HCT116 (cell line): Measurements from ENCODE around the gene TMEM141. TPM values are rescaled to one million over a fixed set of nuclear protein-coding genes. Genes with fewer than 3 reads are reported as not detected.

Experiments used
- ATAC-seq: fragments of 200-7000 bp; cut with Tn5 transposase; 2 replicates; pipeline ENCODE4 v1.9.1; 2020; ENCODE audit warnings: mild to moderate bottlenecking, moderate library complexity
- BruUV-seq: library from RNA; stranded (reverse); fragments of 400-500 nt; replicated peaks from 2 replicates; lab custom pipeline; 2021; lab: Mats Ljungman, UMichigan
- CTCF ChIA-PET: fragments of 300-600 bp; sonication (Branson Sonifier 250); formaldehyde crosslinking; loops from one replicate; lab custom pipeline; 2021; ENCODE audit warnings: antibody characterized with exemption; lab: Charles Lee
- POLR2A ChIA-PET: fragments of 300-600, 350-600 bp; sonication (Branson Sonifier 250); formaldehyde crosslinking; loops from one replicate; lab custom pipeline; 2021; ENCODE audit warnings: antibody characterized with exemption; lab: Charles Lee
- RAD21 ChIA-PET, 2 experiments: fragments of 300-600 bp; sonication (Branson Sonifier 250); formaldehyde crosslinking; loops; one replicate each; lab custom pipeline; 2023; ENCODE audit warnings: low total read pairs in 2 of 2; ENCODE audit not compliant: uncharacterized antibody in 2 of 2, unreplicated experiment in 2 of 2, low non-redundant PET in 1 of 2; lab: Charles Lee
- DNase-seq: peaks from one replicate; pipeline ENCODE4 v3.0.0-alpha.2; 2010; ENCODE audit warnings: low read depth, low spot score
- H2AFZ ChIP-seq: fragments of 200-600 bp; shearing (Covaris generic), sonication (generic); 2 replicates; pipeline ENCODE4 v1.6.1; 2017; ENCODE audit warnings: low read depth, mixed run types, mixed read lengths, antibody characterized with exemption, low read length; ENCODE audit not compliant: poor library complexity, severe bottlenecking
- H3K27ac ChIP-seq: 2 replicates; pipeline ENCODE4 v1.5.1; 2012; ENCODE audit warnings: low read depth, low read length
- H3K27me3 ChIP-seq: fragments of 200-600 bp; sonication (generic); 2 replicates; pipeline ENCODE4 v1.6.1; 2016; ENCODE audit warnings: mixed run types, low read length, mixed read lengths; ENCODE audit not compliant: insufficient read depth
- H3K36me3 ChIP-seq, 2 experiments: fragments of 200-500 bp in 1 of 2; fragments of 200-600 bp in 1 of 2; sonication (Bioruptor generic) in 1 of 2; sonication (generic) in 1 of 2; 2 replicates each; pipeline versions ENCODE4 v1.5.1 to v1.6.1; 2014 to 2016; ENCODE audit warnings: low read length in 2 of 2, inconsistent platforms in 1 of 2, mixed read lengths in 1 of 2, mixed run types in 1 of 2; ENCODE audit not compliant: insufficient read depth in 2 of 2, control insufficient read depth in 1 of 2
- H3K4me1 ChIP-seq, 2 experiments: fragments of 200-600 bp in 1 of 2; sonication (generic) in 1 of 2; 2 replicates each; pipeline versions ENCODE4 v1.5.1 to v1.6.1; 2012 to 2017; ENCODE audit warnings: low read length in 2 of 2, inconsistent platforms in 1 of 2, mild to moderate bottlenecking in 1 of 2, mixed read lengths in 1 of 2, mixed run types in 1 of 2, moderate library complexity in 1 of 2; ENCODE audit not compliant: insufficient read depth in 2 of 2, control insufficient read depth in 1 of 2
- H3K4me2 ChIP-seq: fragments of 200-600 bp; sonication (generic); 2 replicates; pipeline ENCODE4 v1.6.1; 2017; ENCODE audit warnings: mixed run types, low read length, mixed read lengths
- H3K4me3 ChIP-seq, 2 experiments: fragments of 200-600 bp in 1 of 2; sonication (generic) in 1 of 2; replicated peaks in 1 of 2; 2 replicates each; pipeline ENCODE4 v1.5.1; 2011 to 2016; ENCODE audit warnings: low read length in 2 of 2, control low read depth in 1 of 2, low read depth in 1 of 2, mild to moderate bottlenecking in 1 of 2, mixed read lengths in 1 of 2, mixed run types in 1 of 2
- H3K79me2 ChIP-seq: fragments of 200-600 bp; sonication (generic); 2 replicates; pipeline ENCODE4 v1.6.1; 2017; ENCODE audit warnings: mild to moderate bottlenecking, mixed run types, low read length, moderate library complexity, mixed read lengths; ENCODE audit not compliant: insufficient read depth
- H3K9ac ChIP-seq: fragments of 200-600 bp; sonication (generic); 2 replicates; pipeline ENCODE4 v1.6.1; 2016; ENCODE audit warnings: low read length, mixed read lengths
- H3K9me2 ChIP-seq: fragments of 200-600 bp; sonication (generic), shearing (Covaris generic); 2 replicates; pipeline ENCODE4 v1.6.1; 2017; ENCODE audit warnings: mixed run types, mild to moderate bottlenecking, moderate library complexity; ENCODE audit not compliant: insufficient read depth
- H3K9me3 ChIP-seq, 2 experiments: fragments of 200-500 bp in 1 of 2; fragments of 200-600 bp in 1 of 2; sonication (Bioruptor generic) in 1 of 2; sonication (generic) in 1 of 2; 2 replicates each; pipeline ENCODE4 v1.6.1; 2014 to 2017; ENCODE audit warnings: low read length in 2 of 2, mixed read lengths in 2 of 2, inconsistent platforms in 1 of 2, low read depth in 1 of 2, mild to moderate bottlenecking in 1 of 2, mixed run types in 1 of 2, moderate library complexity in 1 of 2; ENCODE audit not compliant: control insufficient read depth in 1 of 2, insufficient read depth in 1 of 2
- H4K20me1 ChIP-seq: fragments of 200-600 bp; sonication (generic), shearing (Covaris generic); 2 replicates; pipeline ENCODE4 v1.6.1; 2017; ENCODE audit warnings: mixed run types, mild to moderate bottlenecking, moderate library complexity; ENCODE audit not compliant: insufficient read depth
- MAX ChIP-seq: IDR thresholded peaks from 2 replicates; pipeline ENCODE4 v1.6.1; 2012
- SP1 ChIP-seq: IDR thresholded peaks from 2 replicates; pipeline ENCODE4 v1.6.1; 2012; ENCODE audit warnings: low read depth
- ZNF274 ChIP-seq: fragments of 200-500 bp; sonication (Bioruptor generic); IDR thresholded peaks from 2 replicates; pipeline ENCODE4 v1.6.1; 2014; ENCODE audit warnings: mild to moderate bottlenecking, low read depth, low read length, inconsistent platforms
- intact Hi-C: fragments of 100-400 bp; cut with micrococcal nuclease; formaldehyde crosslinking; loops from 2 replicates; pipeline ENCODE4 v1.10.0; 2022
- total RNA-seq: library from RNA; stranded (reverse); gene quantifications from one replicate; pipeline ENCODE4 v1.2.1, GENCODE V29; 2021; ENCODE audit not compliant: unreplicated experiment
- TF ChIP-seq, protein P1 (sequence below): IDR thresholded peaks from 2 replicates; pipeline ENCODE4 v1.6.1; 2011; ENCODE audit warnings: mild to moderate bottlenecking, low read length, moderate library complexity; ENCODE audit not compliant: insufficient replicate concordance; ENCODE audit errors: extremely low read depth

Gene TMEM141
- total RNA-seq, 1 experiment from 2014 or later: 73.6 TPM

DNA sequence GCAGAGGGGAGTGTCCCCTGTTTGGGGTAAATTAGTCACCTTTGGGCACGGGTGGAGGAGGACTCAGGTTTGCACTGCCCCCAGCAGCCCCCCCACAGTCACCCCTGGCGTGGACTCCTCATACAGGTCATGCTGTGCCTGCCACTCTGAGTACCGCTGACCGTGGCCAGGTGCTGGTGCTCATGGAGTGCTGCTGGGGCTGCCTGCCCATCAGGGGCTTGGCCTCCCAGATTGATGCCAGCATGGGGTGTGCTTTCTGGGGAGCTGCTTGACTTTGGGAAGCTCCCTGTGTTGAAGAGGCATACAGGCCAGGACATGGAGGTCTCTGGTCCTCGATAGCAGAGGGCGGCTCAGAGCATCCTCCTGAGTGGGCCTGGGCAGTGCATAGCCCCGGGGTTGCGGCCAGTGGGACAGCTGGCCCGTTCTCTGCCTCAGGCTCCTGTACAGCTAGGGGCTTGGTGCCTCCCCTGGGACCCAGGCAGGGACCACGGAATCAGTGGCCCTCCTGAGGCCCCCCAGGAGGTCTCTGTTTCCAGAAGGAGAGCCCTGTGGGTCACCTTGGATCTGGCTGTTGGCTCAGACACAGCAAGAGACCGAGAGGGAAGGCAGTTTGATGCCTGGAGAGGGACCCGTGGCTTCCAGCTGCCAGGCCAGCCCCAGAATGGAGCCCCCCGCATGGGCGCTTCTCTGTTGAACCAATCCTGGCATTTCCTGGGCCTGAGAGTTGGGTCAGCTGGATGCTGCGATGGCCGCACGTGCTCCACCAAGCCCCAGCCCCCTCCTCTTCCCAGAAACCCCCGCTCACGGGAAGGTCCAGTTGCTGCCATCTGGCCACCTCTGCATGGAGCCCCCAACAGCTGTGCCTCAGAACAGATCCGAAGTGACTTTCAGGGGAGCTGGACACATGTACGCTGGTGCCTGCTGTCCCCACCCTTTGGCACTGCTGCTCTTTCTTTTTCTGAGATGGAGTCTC is 45.1 kb downstream of the TMEM141 start:
- TF ChIP-seq ZNF274 (no peak), MAX (no peak), SP1 (no peak)
- TF ChIP-seq, protein P1, sequence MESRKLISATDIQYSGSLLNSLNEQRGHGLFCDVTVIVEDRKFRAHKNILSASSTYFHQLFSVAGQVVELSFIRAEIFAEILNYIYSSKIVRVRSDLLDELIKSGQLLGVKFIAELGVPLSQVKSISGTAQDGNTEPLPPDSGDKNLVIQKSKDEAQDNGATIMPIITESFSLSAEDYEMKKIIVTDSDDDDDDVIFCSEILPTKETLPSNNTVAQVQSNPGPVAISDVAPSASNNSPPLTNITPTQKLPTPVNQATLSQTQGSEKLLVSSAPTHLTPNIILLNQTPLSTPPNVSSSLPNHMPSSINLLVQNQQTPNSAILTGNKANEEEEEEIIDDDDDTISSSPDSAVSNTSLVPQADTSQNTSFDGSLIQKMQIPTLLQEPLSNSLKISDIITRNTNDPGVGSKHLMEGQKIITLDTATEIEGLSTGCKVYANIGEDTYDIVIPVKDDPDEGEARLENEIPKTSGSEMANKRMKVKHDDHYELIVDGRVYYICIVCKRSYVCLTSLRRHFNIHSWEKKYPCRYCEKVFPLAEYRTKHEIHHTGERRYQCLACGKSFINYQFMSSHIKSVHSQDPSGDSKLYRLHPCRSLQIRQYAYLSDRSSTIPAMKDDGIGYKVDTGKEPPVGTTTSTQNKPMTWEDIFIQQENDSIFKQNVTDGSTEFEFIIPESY: no peak
- Histone ChIP-seq H3K79me2 (no peaks in the 10 kb centered on the region), H3K27ac (no peak overlapping the region), H3K4me1 (peaks cover 11 to 16% of the 10 kb centered on the region in 2 experiments), H3K36me3 (0 out of 4 replicates have a peak, but pooled peaks cover 3% of the 10 kb centered on the region in 2 experiments), H3K9ac (no peak overlapping the region), H3K4me3 (no peak overlapping the region), H3K9me2 (no peaks in the 10 kb centered on the region), H4K20me1 (no peaks in the 10 kb centered on the region), H3K9me3 (no peaks in the 10 kb centered on the region), H3K27me3 (no peaks in the 10 kb centered on the region), H2AFZ (no peak overlapping the region), H3K4me2 (no peak overlapping the region)
- ATAC-seq (no peak), DNase-seq (no peak)
- BruUV-seq: no TSS peak
- intact Hi-C loops: no loop called here
- ChIA-PET RAD21 (no interaction called here), CTCF (no interaction called here), POLR2A (interaction anchor here (0.5 kb wide), 1 partner anchor 112 kb away, joined by 3 read pairs; no protein-coding TSS in a partner anchor)
